ENCODE data around the gene PRM2. TPM values are rescaled to one million over a fixed set of nuclear protein-coding genes. Genes with fewer than 3 reads are reported as not detected.
"Not testable (repeated sequence)": the region's sequence is repeated elsewhere in the genome, so short reads cannot be mapped to it uniquely, and the experiment has no call there.

The PRM2 gene
- total RNA-seq, 1 donor from 2014 or later = not detected

DNA sequence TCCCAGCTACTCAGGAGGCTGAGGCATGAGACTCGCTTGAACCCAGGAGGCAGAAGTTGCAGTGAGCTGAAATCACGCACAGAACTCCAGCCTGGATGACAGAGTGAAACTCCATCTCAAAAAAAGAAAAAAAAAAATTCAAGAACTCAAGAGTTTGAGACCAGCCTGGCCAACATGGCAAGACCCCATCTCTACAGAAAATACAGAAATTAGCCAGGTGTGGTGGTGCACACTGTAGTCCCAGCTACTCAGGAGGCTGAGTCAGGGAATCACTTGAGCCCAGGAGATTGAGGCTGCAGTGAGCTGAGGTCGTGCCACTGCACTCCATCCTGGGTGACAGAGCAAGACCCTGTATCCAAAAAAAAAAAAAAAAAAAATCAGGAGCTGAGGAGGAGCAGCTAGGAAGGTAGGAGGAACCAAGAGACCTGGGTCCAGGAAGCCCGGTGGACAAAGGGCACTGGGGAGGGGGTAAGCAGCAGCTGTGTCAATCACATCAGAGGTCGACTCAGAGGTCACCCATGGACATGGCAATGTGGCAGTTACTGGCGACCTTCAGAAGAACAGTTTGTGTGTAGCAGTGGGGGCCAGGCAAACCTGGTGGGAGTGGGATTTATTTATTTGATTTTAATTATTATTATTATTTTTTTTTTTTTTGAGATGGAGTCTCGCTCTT, 15.9 kb upstream of the PRM2 start:
- Histone ChIP-seq H3K4me1 (peaks cover 8% of the 10 kb centered on the region), H3K36me3 (no peaks in the 10 kb centered on the region), H3K4me3 (no peak overlapping the region), H3K27me3 (ENCODE audit: low read depth) (no peaks in the 10 kb centered on the region), H3K9me3 (replicated peaks) (no peaks in the 10 kb centered on the region), H3K27ac (replicated peaks) (no peak overlapping the region)
- TF ChIP-seq, protein P1, sequence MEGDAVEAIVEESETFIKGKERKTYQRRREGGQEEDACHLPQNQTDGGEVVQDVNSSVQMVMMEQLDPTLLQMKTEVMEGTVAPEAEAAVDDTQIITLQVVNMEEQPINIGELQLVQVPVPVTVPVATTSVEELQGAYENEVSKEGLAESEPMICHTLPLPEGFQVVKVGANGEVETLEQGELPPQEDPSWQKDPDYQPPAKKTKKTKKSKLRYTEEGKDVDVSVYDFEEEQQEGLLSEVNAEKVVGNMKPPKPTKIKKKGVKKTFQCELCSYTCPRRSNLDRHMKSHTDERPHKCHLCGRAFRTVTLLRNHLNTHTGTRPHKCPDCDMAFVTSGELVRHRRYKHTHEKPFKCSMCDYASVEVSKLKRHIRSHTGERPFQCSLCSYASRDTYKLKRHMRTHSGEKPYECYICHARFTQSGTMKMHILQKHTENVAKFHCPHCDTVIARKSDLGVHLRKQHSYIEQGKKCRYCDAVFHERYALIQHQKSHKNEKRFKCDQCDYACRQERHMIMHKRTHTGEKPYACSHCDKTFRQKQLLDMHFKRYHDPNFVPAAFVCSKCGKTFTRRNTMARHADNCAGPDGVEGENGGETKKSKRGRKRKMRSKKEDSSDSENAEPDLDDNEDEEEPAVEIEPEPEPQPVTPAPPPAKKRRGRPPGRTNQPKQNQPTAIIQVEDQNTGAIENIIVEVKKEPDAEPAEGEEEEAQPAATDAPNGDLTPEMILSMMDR (IDR thresholded peaks at IDR 0.05; ENCODE audit: borderline replicate concordance) = no peak
- intact Hi-C loops (cut with micrococcal nuclease) = no loop called here
- DNase-seq = no peak

DNA sequence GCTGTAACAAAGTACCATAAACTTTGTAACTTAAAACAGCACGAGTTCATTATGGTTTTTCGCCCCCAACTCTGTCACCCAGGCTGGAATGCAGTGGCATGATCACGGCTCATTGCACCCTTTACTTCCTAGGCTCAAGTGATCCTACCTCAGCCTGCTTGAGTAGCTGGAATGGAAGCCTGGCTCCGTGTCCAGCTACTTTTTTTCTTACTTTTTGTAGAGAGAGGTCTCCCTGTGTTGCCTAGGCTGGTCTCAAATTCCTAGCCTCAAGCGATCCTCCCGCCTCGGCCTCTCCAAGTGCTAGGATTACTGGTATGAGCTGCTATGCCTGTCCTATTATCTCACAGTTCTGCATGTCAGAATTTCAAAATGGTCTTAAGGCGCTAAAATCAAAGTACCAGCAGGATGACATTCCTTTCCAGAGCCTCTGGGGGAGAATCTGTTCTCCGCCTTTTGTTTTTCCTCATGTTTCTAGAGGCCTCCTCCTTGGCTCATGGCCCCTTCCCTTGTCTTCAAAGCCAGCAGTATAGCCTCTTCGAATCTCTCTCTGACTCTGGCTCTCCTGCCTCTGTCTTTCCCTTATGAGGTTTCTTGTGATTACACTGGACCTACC, 14.9 kb upstream of the PRM2 start:
- no peak for DNase-seq
- TF ChIP-seq, protein P1 (IDR thresholded peaks at IDR 0.05; ENCODE audit: borderline replicate concordance) = no peak
- no peaks in the 10 kb centered on the region for H3K27me3 ChIP-seq (ENCODE audit: low read depth)
- no peaks in the 10 kb centered on the region for H3K4me1 ChIP-seq
- no peaks in the 10 kb centered on the region for H3K36me3 ChIP-seq
- H3K4me3 ChIP-seq = no peak overlapping the region
- intact Hi-C loops (cut with micrococcal nuclease) = no loop called here
- no peak overlapping the region for H3K27ac ChIP-seq (replicated peaks)
- H3K9me3 ChIP-seq (replicated peaks) = no peaks in the 10 kb centered on the region

DNA sequence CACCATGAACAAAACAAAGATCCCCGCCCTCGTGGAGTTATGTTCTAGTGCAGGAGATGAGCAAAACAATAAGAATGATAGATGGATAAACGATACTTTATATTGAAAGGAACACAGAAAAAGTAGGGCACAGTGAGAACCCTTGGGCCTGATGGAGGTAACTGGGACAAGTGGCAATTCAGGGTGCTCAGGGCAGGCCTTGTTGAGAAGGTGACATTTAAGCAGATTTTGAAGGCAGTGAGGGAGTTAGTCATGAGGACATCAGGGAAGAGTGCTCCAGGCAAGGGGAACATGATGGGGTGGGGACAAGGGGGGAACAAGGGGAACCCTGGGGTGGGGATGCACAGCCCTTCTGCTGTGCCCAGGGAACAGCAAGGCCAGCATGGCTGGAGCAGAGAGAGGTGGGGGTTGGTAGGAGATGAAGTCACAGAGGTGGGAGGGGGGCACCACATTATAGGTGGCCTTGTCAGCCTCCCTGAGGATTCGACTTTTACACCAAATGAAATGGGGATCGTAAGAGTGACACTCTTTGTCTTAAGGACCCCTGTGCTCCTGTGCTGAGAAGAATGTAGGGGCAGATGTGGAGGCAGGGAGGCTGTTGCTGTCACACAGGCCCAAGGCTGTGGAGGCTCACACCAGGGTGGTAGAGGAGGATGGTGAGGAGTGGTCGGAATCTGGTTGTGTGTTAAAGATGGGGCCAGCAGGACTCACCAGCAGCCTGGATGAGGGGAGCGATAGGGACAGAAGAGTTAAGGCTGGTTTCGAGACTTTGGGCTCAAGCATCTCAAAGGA, 14.0 kb upstream of the PRM2 start:
- no peak for DNase-seq
- intact Hi-C loops (cut with micrococcal nuclease) = no loop called here
- no peaks in the 10 kb centered on the region for H3K9me3 ChIP-seq (replicated peaks)
- no peaks in the 10 kb centered on the region for H3K36me3 ChIP-seq
- H3K27ac ChIP-seq (replicated peaks) = no peak overlapping the region
- no peaks in the 10 kb centered on the region for H3K4me1 ChIP-seq
- no peak overlapping the region for H3K4me3 ChIP-seq
- TF ChIP-seq, protein P1 (IDR thresholded peaks at IDR 0.05; ENCODE audit: borderline replicate concordance) = no peak
- H3K27me3 ChIP-seq (ENCODE audit: low read depth) = no peaks in the 10 kb centered on the region

DNA sequence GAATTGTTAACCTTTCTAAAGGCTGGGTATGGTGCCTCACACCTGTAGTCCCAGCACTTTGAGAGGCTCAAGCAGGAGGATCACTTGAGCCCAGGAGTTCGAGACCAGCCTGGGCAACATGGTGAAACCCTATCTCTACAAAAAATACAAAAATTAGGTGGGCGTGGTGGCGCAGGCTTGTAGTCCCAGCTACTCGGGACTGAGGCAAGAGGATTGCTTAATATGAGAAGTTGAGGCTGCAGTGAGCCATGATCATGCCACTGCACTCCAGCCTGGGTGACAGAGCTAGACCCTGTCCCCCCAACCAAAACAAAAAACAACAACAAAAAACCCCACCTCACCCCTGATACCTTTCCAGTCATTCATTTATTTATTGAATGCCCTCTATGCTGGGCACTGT, 13.4 kb upstream of the PRM2 start:
- intact Hi-C loops (cut with micrococcal nuclease); H3K4me3 ChIP-seq; DNase-seq; H3K36me3 ChIP-seq; H3K27me3 ChIP-seq (ENCODE audit: low read depth); H3K9me3 ChIP-seq (replicated peaks); H3K27ac ChIP-seq (replicated peaks); H3K4me1 ChIP-seq: not testable (repeated sequence)

DNA sequence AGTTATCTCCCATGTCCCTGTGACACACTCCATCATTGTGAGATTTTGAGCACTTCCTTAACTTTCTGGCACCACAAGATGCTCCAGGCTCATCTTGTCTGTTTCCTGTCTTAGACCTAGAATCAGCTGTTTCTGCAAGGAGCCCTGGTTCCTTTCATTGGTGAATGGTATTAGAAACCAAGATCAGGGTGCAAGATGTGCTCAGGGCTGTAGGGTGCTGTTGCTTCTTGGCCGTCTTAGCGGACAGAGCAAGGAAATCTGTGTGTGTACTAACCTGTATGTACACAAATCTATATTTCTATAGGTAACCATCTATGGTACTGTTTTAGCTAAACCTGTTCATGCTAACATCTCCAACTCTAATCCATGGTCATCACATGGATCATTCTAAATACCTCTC, 12.9 kb upstream of the PRM2 start:
- H3K27ac ChIP-seq (replicated peaks) = no peak overlapping the region
- DNase-seq = no peak
- no peaks in the 10 kb centered on the region for H3K9me3 ChIP-seq (replicated peaks)
- no peaks in the 10 kb centered on the region for H3K36me3 ChIP-seq
- no peaks in the 10 kb centered on the region for H3K27me3 ChIP-seq (ENCODE audit: low read depth)
- intact Hi-C loops (cut with micrococcal nuclease) = no loop called here
- no peak overlapping the region for H3K4me3 ChIP-seq
- TF ChIP-seq, protein P1 (IDR thresholded peaks at IDR 0.05; ENCODE audit: borderline replicate concordance) = no peak
- H3K4me1 ChIP-seq = no peaks in the 10 kb centered on the region

DNA sequence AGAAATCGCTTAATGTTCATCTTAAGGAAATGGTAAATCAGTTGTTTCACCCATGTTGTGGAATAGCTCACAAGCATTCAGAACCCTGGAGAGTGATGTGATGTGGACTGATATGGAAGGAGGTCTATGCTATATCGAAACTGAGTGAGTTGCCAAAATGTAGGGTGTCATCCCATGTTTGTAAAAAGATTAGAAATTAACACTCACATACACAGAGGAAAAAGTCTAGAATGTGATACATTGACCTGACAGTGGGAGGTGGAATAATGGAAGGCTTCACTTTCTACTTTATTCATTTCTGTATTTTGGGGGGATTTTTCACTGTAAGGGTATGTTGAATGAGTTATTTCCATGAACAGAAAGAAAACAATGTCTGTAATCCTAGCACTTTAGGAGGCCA, 9.6 kb upstream of the PRM2 start:
- intact Hi-C loops (cut with micrococcal nuclease) = no loop called here
- Histone ChIP-seq H3K4me1 (no peaks in the 10 kb centered on the region), H3K9me3 (replicated peaks) (no peaks in the 10 kb centered on the region), H3K27me3 (ENCODE audit: low read depth) (no peaks in the 10 kb centered on the region), H3K4me3 (no peak overlapping the region), H3K27ac (replicated peaks) (no peak overlapping the region), H3K36me3 (no peaks in the 10 kb centered on the region)
- no peak for DNase-seq
- TF ChIP-seq, protein P1 (IDR thresholded peaks at IDR 0.05; ENCODE audit: borderline replicate concordance) = no peak

All from left ventricle myocardium inferior (tissue), 1 donor.